ENCODE data around the gene ZPBP.

ZPBP gene, protein sequence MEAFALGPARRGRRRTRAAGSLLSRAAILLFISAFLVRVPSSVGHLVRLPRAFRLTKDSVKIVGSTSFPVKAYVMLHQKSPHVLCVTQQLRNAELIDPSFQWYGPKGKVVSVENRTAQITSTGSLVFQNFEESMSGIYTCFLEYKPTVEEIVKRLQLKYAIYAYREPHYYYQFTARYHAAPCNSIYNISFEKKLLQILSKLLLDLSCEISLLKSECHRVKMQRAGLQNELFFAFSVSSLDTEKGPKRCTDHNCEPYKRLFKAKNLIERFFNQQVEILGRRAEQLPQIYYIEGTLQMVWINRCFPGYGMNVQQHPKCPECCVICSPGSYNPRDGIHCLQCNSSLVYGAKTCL

GRCh38 chr7:50092579-50093491 is at the start of gene ZPBP:
TSS of gene ZPBP (minus strand) at chr7:50093246. CDS start at chr7:50093194, 52 bp downstream.
- peak within 1 kb of the TSS; percentile 33 for H3K4me3 ChIP-seq (ENCODE audit: low read depth, low read length)

DNA sequence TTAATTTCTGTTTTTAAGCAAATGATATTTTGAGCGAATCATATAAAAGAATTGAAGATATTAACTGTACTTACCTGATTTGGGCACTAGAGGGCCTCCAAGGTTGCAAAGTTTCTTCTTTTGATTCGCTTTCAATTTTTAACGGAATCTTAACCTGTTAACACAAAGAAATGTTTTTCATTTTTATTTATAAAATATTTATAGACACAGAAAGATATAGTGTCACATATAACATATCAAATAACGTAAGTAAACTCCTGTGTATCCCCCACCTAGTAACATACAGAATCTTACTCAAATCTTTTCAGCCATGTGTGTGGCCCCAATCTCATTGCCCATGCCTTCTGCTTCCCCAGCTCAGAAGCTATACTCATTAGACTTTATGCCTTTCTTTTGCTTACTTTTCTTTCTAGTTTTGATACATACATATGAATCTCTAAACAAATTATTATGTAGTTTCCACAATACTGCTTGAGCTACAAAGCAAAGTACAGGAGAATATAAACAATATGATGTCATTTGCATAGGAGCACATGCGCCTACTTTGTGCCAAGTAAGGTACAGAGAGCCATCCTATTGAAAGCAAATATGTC is 49.5 kb upstream of the ZPBP start:
- DNase-seq (ENCODE audit: low read depth): peak; percentile 24
- in situ Hi-C loops (cut with HindIII; ENCODE audit: low sequenced_read_pairs): no loop called here
- TF ChIP-seq CTCF (IDR thresholded peaks at IDR 0.05; ENCODE audit: low read depth, low read length, missing control alignments): peak; percentile 61
- H3K4me3 ChIP-seq (ENCODE audit: low read depth, low read length): no peak overlapping the region

More at GRCh38 chr7:50092579-50093491, at the start of gene ZPBP:
- peak; percentile 13 for DNase-seq (ENCODE audit: low read depth)
- in situ Hi-C loops (cut with HindIII; ENCODE audit: low sequenced_read_pairs): no loop called here
- TF ChIP-seq CTCF (IDR thresholded peaks at IDR 0.05; ENCODE audit: low read depth, low read length, missing control alignments): peak; percentile 65

- no peak for TF ChIP-seq CTCF (IDR thresholded peaks at IDR 0.05; ENCODE audit: low read depth, low read length, missing control alignments)
- in situ Hi-C loops (cut with HindIII; ENCODE audit: low sequenced_read_pairs): no loop called here
- DNase-seq (ENCODE audit: low read depth): no peak
- H3K4me3 ChIP-seq (ENCODE audit: low read depth, low read length): no peak overlapping the region
Measured at GRCh38 chr7:50141854-50142253, 48.8 kb upstream of the ZPBP start.

DNA sequence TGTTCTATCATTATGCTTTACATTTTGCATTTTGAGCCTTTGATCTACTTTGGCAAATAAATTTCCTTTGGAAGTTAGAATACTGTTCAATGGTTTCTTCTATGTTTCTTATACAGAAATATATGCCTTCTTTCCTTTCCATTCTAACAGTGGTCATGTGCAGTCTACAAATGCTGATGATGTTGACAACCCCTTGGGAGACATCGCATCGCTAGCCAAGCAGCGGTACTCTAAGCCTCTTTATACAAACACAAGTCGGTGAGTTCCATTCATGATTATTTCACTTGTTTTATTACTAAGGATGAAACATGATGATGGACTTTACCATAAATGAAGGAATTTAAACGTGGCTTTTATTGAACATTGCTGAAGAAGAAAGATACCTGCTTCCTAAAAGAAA is 48.1 kb upstream of the ZPBP start:
- H3K4me3 ChIP-seq (ENCODE audit: low read depth, low read length): no peak overlapping the region
- DNase-seq (ENCODE audit: low read depth): no peak
- in situ Hi-C loops (cut with HindIII; ENCODE audit: low sequenced_read_pairs): no loop called here
- no peak for TF ChIP-seq CTCF (IDR thresholded peaks at IDR 0.05; ENCODE audit: low read depth, low read length, missing control alignments)

- H3K4me3 ChIP-seq (ENCODE audit: low read depth, low read length): no peak overlapping the region
- no peak for TF ChIP-seq CTCF (IDR thresholded peaks at IDR 0.05; ENCODE audit: low read depth, low read length, missing control alignments)
- DNase-seq (ENCODE audit: low read depth): no peak
- in situ Hi-C loops (cut with HindIII; ENCODE audit: low sequenced_read_pairs): no loop called here
Measured at GRCh38 chr7:50140688-50141087, 47.6 kb upstream of the ZPBP start.

- no peak overlapping the region for H3K4me3 ChIP-seq (ENCODE audit: low read depth, low read length)
- no peak for DNase-seq (ENCODE audit: low read depth)
- no peak for TF ChIP-seq CTCF (IDR thresholded peaks at IDR 0.05; ENCODE audit: low read depth, low read length, missing control alignments)
- in situ Hi-C loops (cut with HindIII; ENCODE audit: low sequenced_read_pairs): no loop called here
Measured at GRCh38 chr7:50138101-50138500, 45.1 kb upstream of the ZPBP start.
